H1 (cell line): ENCODE data around the gene JUP. TPM values are rescaled to one million over a fixed set of nuclear protein-coding genes. Genes with fewer than 3 reads are reported as not detected.
A peak's percentile ranks its signal among the peaks of the same experiment; 100 is the strongest.

ENCODE experiments used
- ATF3 ChIP-seq: IDR thresholded peaks from 2 replicates; pipeline ENCODE4 v1.6.1; 2011; ENCODE audit warnings: low read depth, mild to moderate bottlenecking, low read length; ENCODE audit not compliant: insufficient read depth
- CEBPB ChIP-seq: IDR thresholded peaks from 2 replicates; pipeline ENCODE4 v1.6.1; 2012; ENCODE audit warnings: low read depth, low read length
- CHD7 ChIP-seq: fragments of 300-600 bp; sonication (generic); IDR thresholded peaks from 2 replicates; pipeline ENCODE4 v1.7.1; 2012; ENCODE audit warnings: low read length, moderate library complexity, mild to moderate bottlenecking, inconsistent platforms; ENCODE audit not compliant: insufficient replicate concordance
- FOSL1 ChIP-seq: IDR thresholded peaks from 2 replicates; pipeline ENCODE4 v1.6.1; 2011; ENCODE audit warnings: mild to moderate bottlenecking, low read depth, low read length, moderate library complexity; ENCODE audit not compliant: insufficient read depth
- GTF2F1 ChIP-seq: IDR thresholded peaks from 2 replicates; pipeline ENCODE4 v1.6.1; 2012; ENCODE audit warnings: low read depth, low read length, improper control_type of control experiment, borderline replicate concordance
- KDM5A ChIP-seq: fragments of 200-600 bp; IDR thresholded peaks from 2 replicates; pipeline ENCODE4 v1.7.1; 2012; ENCODE audit warnings: mild to moderate bottlenecking, low read length, inconsistent platforms, mixed read lengths
- NANOG ChIP-seq: IDR thresholded peaks from 2 replicates; pipeline ENCODE4 v1.6.1; 2011; ENCODE audit warnings: low read length, low read depth, mild to moderate bottlenecking, inconsistent platforms; ENCODE audit not compliant: insufficient read depth, poor library complexity, severe bottlenecking
- POLR2A ChIP-seq, 2 experiments: IDR thresholded peaks; 1 replicate in 1 of 2; 2 replicates in 1 of 2; pipeline ENCODE4 v1.6.1; 2011; ENCODE audit warnings: low read depth in 2 of 2, low read length in 2 of 2, mild to moderate bottlenecking in 2 of 2; ENCODE audit errors: control extremely low read depth in 1 of 2
- SP1 ChIP-seq: IDR thresholded peaks from 2 replicates; pipeline ENCODE4 v1.6.1; 2011; ENCODE audit warnings: low read depth, low read length
- TCF12 ChIP-seq: IDR thresholded peaks from 2 replicates; pipeline ENCODE4 v1.6.1; 2011; ENCODE audit warnings: low read depth, mild to moderate bottlenecking, low read length
- polyA plus RNA-seq, 7 experiments: library from polyadenylated mRNA; depleted of rRNA in 3 of 7; stranded (reverse) in 5 of 7; unstranded in 2 of 7; fragments of >200 nt in 5 of 7; fragments of 200-250 nt in 2 of 7; gene quantifications; 1 replicate in 5 of 7; 2 replicates in 1 of 7; 4 replicates in 1 of 7; pipeline versions ENCODE4 v1.2.1 to v1.2.3, GENCODE V29; 2011 to 2013; ENCODE audit warnings: missing spikeins in 2 of 7, mixed read lengths in 2 of 7
- total RNA-seq: library from RNA; stranded (reverse); fragmentation: NEBNext Ultra II Directional; extraction: Animal tissue kit (Norgen Biotek cat#: 25700); gene quantifications from 2 replicates; pipeline ENCODE4 v1.2.1, GENCODE V29; 2021

The JUP gene
- total and polyA plus RNA-seq, 2 of the 8 experiments (the other 6 are each of a cell fraction or from before 2014, with no cell fraction given), result 62.8 to 102 TPM

- TF ChIP-seq CHD7 (no peak), NANOG (no peak), ATF3 (no peak), KDM5A (no peak), GTF2F1 (no peak), POLR2A (IDR thresholded peaks at IDR 0.05; ENCODE audit: control extremely low read depth in 1 of 2, low read depth in 2 of 2, low read length in 2 of 2) (peak in 1 of 2 experiments; percentile 51; a peak in 1 of 3 replicates), CEBPB (no peak), SP1 (peak; percentile 71), TCF12 (no peak), FOSL1 (peak; percentile 97)
Measured at GRCh38 chr17:41812381-41813151, 26.1 kb upstream of the JUP start, which contains the start of gene FKBP10 (continued).
